ENCODE results near the gene UBXN1.
A peak's percentile ranks its signal among the peaks of the same experiment; 100 is the strongest.
"Not testable (repeated sequence)": the region's sequence is repeated elsewhere in the genome, so short reads cannot be mapped to it uniquely, and the experiment has no call there.

UBXN1 gene

DNA sequence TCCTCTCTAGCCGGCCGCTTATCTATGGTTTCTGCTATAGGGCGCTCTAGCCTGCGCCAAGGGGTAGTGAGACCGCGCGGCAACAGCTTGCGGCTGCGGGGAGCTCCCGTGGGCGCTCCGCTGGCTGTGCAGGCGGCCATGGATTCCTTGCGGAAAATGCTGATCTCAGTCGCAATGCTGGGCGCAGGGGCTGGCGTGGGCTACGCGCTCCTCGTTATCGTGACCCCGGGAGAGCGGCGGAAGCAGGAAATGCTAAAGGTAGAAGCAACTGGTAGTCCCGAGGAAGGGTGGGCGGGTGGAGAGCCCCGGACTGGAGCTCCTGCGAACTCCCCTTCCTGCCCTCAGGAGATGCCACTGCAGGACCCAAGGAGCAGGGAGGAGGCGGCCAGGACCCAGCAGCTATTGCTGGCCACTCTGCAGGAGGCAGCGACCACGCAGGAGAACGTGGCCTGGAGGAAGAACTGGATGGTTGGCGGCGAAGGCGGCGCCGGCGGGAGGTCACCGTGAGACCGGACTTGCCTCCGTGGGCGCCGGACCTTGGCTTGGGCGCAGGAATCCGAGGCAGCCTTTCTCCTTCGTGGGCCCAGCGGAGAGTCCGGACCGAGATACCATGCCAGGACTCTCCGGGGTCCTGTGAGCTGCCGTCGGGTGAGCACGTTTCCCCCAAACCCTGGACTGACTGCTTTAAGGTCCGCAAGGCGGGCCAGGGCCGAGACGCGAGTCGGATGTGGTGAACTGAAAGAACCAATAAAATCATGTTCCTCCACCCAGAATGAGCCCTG lies 7.1 kb downstream of the UBXN1 start, which contains the start of the genes LBHD1 and UQCC3:
TSS of gene LBHD1 (minus strand) at position 660 of the 782 bp plus-strand sequence. CDS start 2,236 bp downstream, outside the sequence.
TSS of gene UQCC3 (plus strand) at position 66 of the 782 bp plus-strand sequence. CDS start at position 139, 73 bp downstream.
- peak; percentile 80 for DNase-seq (ENCODE audit: low spot score)

GRCh38 chr11:62671236-62671607 lies 7.7 kb downstream of the UBXN1 start:
- DNase-seq (ENCODE audit: low spot score) = no peak

DNA sequence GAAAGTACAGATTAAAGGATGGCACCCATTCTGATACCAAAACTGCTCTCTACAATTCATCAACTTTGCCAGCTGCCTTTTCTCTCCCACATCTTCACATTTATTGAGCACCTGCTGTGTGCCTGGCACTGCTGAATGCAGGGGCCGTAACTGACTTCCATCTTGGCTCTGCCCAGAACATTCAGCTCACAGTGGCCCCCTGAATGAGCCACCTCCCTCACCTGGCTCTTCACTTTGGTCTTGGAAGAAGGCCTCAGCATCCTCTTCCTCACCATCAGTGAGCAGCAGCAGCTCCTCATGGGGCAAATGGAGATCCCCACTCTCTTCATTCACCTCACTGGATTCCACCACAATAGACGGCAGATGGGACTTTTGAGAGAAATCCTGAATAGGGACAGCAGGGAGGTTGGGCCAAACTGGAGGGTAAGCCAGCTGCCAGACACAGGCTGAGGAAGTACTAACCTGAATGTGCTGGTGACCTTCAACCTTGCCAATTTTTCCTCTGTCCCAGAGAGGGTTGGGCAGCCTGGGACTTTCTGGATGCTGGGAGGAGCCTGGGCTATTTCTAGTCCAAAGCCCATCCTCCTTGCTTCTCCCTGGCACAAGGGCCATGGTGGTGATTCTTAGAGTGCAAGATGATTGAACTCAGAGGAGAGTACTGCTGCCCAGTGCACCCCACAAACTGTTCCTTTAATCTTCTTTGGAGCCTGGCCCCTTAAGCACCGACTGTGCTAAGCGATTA lies 9.3 kb downstream of the UBXN1 start:
- no peak for DNase-seq (ENCODE audit: low spot score)

DNA sequence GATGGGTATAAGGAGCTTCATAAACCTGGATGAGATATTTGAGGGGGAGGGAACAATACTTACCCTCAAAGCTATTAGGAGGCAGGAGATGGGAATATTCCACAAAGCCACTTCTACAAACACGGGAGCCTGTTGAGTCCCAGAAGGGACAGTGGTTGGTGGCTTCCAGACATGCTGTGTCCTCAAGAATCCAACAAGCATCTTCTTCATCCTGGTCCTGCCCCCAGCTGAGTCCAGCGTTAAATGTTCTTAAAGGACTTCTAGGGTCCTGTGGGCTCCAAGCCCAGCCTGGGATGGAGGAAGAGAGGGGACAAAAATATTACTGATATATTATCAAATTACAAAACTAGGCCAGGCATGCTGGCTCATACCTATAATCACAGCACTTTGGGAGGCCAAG lies 11.4 kb downstream of the UBXN1 start:
- no peak for DNase-seq (ENCODE audit: low spot score)

GRCh38 chr11:62666259-62666926 lies 12.5 kb downstream of the UBXN1 start:
- no peak for DNase-seq (ENCODE audit: low spot score)

GRCh38 chr11:62665599-62666258 lies 13.1 kb downstream of the UBXN1 start:
- DNase-seq (ENCODE audit: low spot score) = no peak

- peak; percentile 97 for DNase-seq (ENCODE audit: low spot score)
Observed at GRCh38 chr11:62665075-62665598, 13.7 kb downstream of the UBXN1 start, which contains the start of the genes C11orf98 and CSKMT. Gene C11orf98 (minus strand): TSS chr11:62665210. CDS start chr11:62665169, 41 bp downstream. Gene CSKMT (plus strand): TSS chr11:62665312. CDS start chr11:62665880, 568 bp downstream.

DNA sequence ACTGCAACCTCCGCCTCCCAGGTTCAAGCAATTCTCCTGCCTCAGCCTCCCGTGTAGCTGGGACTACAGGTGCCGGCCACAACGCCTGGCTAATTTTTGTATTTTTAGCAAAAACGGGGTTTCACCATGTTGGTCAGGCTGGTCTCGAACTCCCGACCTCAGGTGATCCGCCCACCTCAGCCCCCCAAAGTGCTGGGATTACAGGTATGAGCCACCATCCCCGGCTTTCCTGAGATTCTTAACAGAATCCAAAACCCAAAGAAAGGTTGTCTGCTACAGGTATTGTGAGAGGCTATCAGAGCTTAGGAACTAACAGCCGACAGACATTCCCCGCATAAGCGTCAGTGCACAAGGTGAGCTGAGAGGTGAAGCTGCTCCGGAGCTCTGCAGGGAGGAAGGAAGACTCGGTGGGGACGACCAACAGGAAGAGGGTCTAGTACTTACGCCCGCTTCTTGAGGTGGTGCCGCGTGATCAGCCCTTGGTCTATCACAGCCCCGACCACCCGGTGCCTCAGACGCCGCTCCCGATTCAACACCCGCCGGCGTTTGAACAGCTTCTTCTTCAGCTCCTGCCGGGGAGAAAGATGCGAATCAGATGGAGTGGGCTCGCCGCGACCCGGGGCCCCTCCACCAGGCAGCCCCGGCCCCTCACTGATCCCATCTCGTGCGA lies 14.3 kb downstream of the UBXN1 start:
- peak; percentile 62 for DNase-seq (ENCODE audit: low spot score)

- no peak for DNase-seq (ENCODE audit: low spot score)
Observed at GRCh38 chr11:62656796-62657429, 22.0 kb downstream of the UBXN1 start.

DNA sequence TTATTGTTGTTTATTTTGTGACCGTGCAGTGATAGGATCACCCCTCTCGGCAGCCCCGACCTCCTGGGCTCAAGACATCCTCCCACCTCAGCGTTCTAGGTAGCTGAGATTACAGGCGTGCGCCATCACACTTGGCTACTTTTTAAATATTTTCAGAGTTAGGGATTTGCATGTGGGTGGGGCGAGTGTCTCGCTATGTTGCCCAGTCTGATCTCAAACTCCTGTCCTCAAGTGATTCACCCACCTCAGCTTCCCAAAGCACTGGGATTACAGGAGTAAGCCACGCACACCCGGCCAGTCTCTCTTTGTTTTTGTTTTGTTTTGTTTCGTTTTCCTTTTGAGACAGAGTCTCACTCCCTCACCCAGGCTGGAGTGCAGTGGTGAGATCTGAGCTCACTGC lies 24.6 kb downstream of the UBXN1 start:
- no peak for DNase-seq (ENCODE audit: low spot score)

GRCh38 chr11:62652161-62653006 lies 26.5 kb downstream of the UBXN1 start:
- DNase-seq (ENCODE audit: low spot score) = no peak

- not testable (repeated sequence) for DNase-seq (ENCODE audit: low spot score)
Observed at GRCh38 chr11:62650283-62650682, 28.6 kb downstream of the UBXN1 start.

DNA sequence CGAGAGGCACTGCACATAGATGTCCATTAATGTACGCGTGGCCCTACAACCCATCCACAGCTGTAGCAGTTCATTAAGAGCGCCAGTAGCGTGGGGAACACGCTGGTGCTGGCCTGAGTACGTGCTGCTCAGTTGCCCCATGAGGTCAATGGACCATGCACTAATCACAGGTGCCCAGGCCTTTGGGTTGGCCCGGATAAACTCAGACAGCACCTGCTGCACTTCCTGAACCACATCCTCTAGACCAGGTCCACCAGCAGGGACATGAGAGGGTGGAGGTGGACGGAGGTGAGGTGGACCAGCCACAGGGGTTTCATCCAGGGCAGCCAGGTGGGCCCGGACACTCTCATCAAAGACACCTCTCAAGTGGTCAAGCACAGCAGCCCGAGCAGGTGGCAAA lies 29.4 kb downstream of the UBXN1 start:
- DNase-seq (ENCODE audit: low spot score) = no peak

DNA sequence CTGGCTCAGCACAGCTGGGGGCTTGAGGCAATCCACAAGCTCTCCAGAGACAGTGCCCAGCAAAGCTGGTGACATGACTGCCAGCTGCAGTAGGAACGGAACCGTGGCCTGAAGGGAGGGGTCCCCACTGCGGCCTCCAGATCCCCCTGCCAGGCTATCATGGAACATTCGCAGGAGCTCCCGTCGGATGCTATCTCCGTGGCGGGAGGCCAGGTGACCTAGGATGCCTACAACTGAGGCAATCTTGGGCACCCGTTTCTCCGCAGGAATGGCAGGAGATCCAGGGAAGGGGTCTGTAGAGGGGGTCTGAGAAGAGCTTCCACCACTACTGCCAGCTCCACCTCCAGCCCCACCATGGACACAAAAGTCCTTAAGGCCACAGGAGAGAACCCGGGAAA lies 29.9 kb downstream of the UBXN1 start:
- DNase-seq (ENCODE audit: low spot score) = no peak

- DNase-seq (ENCODE audit: low spot score) = no peak
Observed at GRCh38 chr11:62648185-62648966, 30.5 kb downstream of the UBXN1 start.

GRCh38 chr11:62647609-62648005 lies 31.3 kb downstream of the UBXN1 start:
- DNase-seq (ENCODE audit: low spot score) = no peak

DNA sequence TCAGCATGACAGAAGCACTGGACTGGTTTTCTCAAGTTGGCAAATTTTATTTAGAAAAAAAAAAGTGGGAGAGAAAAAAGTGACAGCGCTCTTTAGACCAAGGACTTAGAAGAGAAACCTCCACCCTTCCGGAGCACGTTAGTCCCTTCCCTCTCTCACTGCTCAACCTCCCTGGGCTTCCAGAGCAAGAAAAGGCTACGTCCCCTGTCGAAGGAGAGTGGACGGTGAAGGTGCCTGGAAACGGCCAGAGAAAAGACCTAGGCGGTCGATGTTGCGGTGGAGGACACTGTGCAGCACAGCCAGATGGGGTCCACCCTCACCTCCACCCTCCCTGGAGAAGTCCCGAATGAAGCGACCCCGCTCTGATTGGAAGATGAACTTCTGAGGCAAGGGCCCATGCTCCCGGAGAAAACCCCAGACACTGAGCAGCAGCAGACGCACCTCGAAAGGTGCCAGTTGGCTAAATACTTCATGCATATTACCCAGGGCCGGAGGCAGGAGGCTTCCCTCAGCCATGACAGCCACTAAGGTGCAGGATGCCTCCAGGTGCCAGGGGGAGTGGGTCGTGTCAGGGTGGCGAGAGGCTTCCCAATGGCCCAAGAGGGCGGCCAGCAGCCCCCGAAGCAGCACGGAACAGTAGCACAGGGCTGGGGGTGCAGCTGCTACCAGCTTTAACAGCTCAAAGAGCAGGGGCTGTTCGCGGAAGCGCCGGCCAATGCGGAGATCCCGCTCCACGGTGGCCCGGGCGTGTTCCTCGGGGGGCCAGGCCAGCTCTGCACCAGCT lies 31.9 kb downstream of the UBXN1 start:
- DNase-seq (ENCODE audit: low spot score) = no peak
